GM12878 (cell line): Measurements from ENCODE around the gene LHX5. TPM values are rescaled to one million over a fixed set of nuclear protein-coding genes. Genes with fewer than 3 reads are reported as not detected.

Source experiments
- ATAC-seq: fragments of 200-7000 bp; cut with Tn5 transposase; 3 replicates; pipeline ENCODE4 v1.9.1; 2020; ENCODE audit warnings: mild to moderate bottlenecking, moderate library complexity
- BruUV-seq: library from RNA; stranded (reverse); fragments of 400-500 nt; replicated peaks from 2 replicates; lab custom pipeline; 2021; lab: Mats Ljungman, UMichigan
- CTCF ChIA-PET: fragments of 300-600 bp; sonication (Branson Sonifier 250); formaldehyde crosslinking; extraction: SDS; loops from one replicate; lab custom pipeline; 2021; ENCODE audit warnings: inconsistent platforms; lab: Yijun Ruan, JAX
- POLR2A ChIA-PET: fragments of 350-600 bp; formaldehyde crosslinking; extraction: SDS; loops from one replicate; lab custom pipeline; 2021; ENCODE audit warnings: inconsistent platforms; lab: Charles Lee
- RAD21 ChIA-PET: fragments of 300-600 bp; sonication (Branson Sonifier 250); formaldehyde crosslinking; loops from one replicate; lab custom pipeline; 2023; ENCODE audit warnings: antibody characterized with exemption; ENCODE audit not compliant: unreplicated experiment; lab: Charles Lee
- SMC1A ChIA-PET: fragments of 300-600 bp; sonication (Branson Sonifier 250); formaldehyde crosslinking; loops from one replicate; lab custom pipeline; 2023; ENCODE audit not compliant: unreplicated experiment, uncharacterized antibody; lab: Charles Lee
- DNase-seq: peaks from one replicate; pipeline ENCODE4 v3.0.0-alpha.2; 2011; ENCODE audit warnings: low read depth, low spot score
- FAIRE-seq: peaks from 3 replicates; lab custom pipeline; 2011; peaks lifted over from hg19 to GRCh38; lab: Jason Lieb, UNC
- H2AFZ ChIP-seq: 2 replicates; pipeline ENCODE4 v1.6.0; 2011; ENCODE audit warnings: low read depth, low read length, control low read depth; ENCODE audit not compliant: control insufficient read depth
- H3K27ac ChIP-seq: 2 replicates; pipeline ENCODE4 v1.5.1; 2011; ENCODE audit warnings: control low read depth; ENCODE audit not compliant: control insufficient read depth, insufficient read depth
- H3K27me3 ChIP-seq, 2 experiments: replicated peaks in 1 of 2; 2 replicates each; pipeline versions ENCODE4 v1.6.0 to v1.6.1; 2011; ENCODE audit warnings: low read length in 1 of 2; ENCODE audit not compliant: control insufficient read depth in 2 of 2, insufficient read depth in 2 of 2
- H3K36me3 ChIP-seq, 2 experiments: 2 replicates each; pipeline ENCODE4 v1.5.1; 2011; ENCODE audit warnings: low read length in 1 of 2; ENCODE audit not compliant: control insufficient read depth in 2 of 2, insufficient read depth in 2 of 2
- H3K4me1 ChIP-seq: 2 replicates; pipeline ENCODE4 v1.6.1; 2011; ENCODE audit warnings: mild to moderate bottlenecking, low read length, moderate library complexity, mixed read lengths; ENCODE audit not compliant: control insufficient read depth, insufficient read depth
- H3K4me2 ChIP-seq: 2 replicates; pipeline ENCODE4 v1.6.0; 2011; ENCODE audit warnings: control low read depth; ENCODE audit not compliant: control insufficient read depth, insufficient read depth
- H3K4me3 ChIP-seq: fragments of 200-600 bp; sonication (generic); 2 replicates; pipeline ENCODE4 v1.5.1; 2016
- H3K79me2 ChIP-seq: 2 replicates; pipeline ENCODE4 v1.6.0; 2011; ENCODE audit warnings: low read length; ENCODE audit not compliant: control insufficient read depth, insufficient read depth
- H3K9ac ChIP-seq: 2 replicates; pipeline ENCODE4 v1.8.0; 2011; ENCODE audit warnings: low read length, control low read depth, mixed read lengths; ENCODE audit not compliant: control insufficient read depth, insufficient read depth
- H3K9me3 ChIP-seq: replicated peaks from 3 replicates; pipeline ENCODE4 v1.5.1; 2011; ENCODE audit warnings: mild to moderate bottlenecking, low read length; ENCODE audit not compliant: control insufficient read depth, insufficient read depth
- H4K20me1 ChIP-seq: 2 replicates; pipeline ENCODE4 v1.6.0; 2011; ENCODE audit not compliant: control insufficient read depth, insufficient read depth
- ASH2L ChIP-seq: fragments of 300-600, 200-600 bp; sonication (generic); IDR thresholded peaks from 2 replicates; pipeline ENCODE4 v1.6.1; 2017; ENCODE audit warnings: low read depth, mild to moderate bottlenecking, borderline replicate concordance
- CBFB ChIP-seq: IDR thresholded peaks from 2 replicates; pipeline ENCODE4 v1.6.1; 2016; ENCODE audit warnings: antibody characterized with exemption, low read depth
- IRF4 ChIP-seq: IDR thresholded peaks from 2 replicates; pipeline ENCODE4 v1.6.1; 2011; ENCODE audit warnings: low read depth, low read length
- NFIC ChIP-seq: IDR thresholded peaks from 2 replicates; pipeline ENCODE4 v1.6.1; 2012; ENCODE audit warnings: low read depth, mild to moderate bottlenecking, inconsistent platforms, low read length, moderate library complexity
- POLR2AphosphoS5 ChIP-seq: IDR thresholded peaks from 2 replicates; pipeline ENCODE4 v1.6.1; 2011; ENCODE audit warnings: mild to moderate bottlenecking, low read length, inconsistent platforms
- SMC3 ChIP-seq: IDR thresholded peaks from 2 replicates; pipeline ENCODE4 v1.6.1; 2011; ENCODE audit warnings: low read length, improper control_type of control experiment, borderline replicate concordance
- STAT1 ChIP-seq: fragments of 450-650 bp; conservative IDR thresholded peaks from 2 replicates; pipeline ENCODE4 v1.6.1; 2014; ENCODE audit warnings: antibody characterized with exemption, mild to moderate bottlenecking
- STAT3 ChIP-seq: IDR thresholded peaks from 2 replicates; pipeline ENCODE4 v1.6.1; 2011; ENCODE audit warnings: low read depth, low read length, improper control_type of control experiment
- ZNF217 ChIP-seq: fragments of 450-650 bp; IDR thresholded peaks from 2 replicates; pipeline ENCODE4 v1.6.1; 2017; ENCODE audit warnings: antibody characterized with exemption, mild to moderate bottlenecking
- ZZZ3 ChIP-seq: IDR thresholded peaks from 2 replicates; pipeline ENCODE4 v1.6.1; 2011; ENCODE audit warnings: low read depth; ENCODE audit not compliant: control insufficient read depth, insufficient read length
- WGBS: methylation state at CpG from one replicate; pipeline ENCODE4 v1.1.6; 2016; ENCODE audit warnings: low lambda C conversion rate; ENCODE audit not compliant: insufficient replicate concordance, insufficient coverage; ENCODE audit errors: missing lambda C conversion rate; 5-methylcytosine and 5-hydroxymethylcytosine counted together
- in situ Hi-C: fragments of 300-500 bp; cut with MboI; formaldehyde crosslinking; loops from 9 replicates; pipeline ENCODE4 v1.14.3; 2018; ENCODE audit warnings: mixed read lengths
- intact Hi-C: fragments of 100-400 bp; cut with micrococcal nuclease; formaldehyde crosslinking; loops from one replicate; pipeline ENCODE4 v1.14.2; 2022; ENCODE audit not compliant: unreplicated experiment
- polyA plus RNA-seq, 11 experiments: library from polyadenylated mRNA; depleted of rRNA in 4 of 11; unstranded in 6 of 11; stranded (reverse) in 5 of 11; fragments of >200 nt; fragmentation: Nextera tagmentation in 4 of 11; fragmentation: Illumina TruSeq in 1 of 11; extraction: Ambion mirVana in 4 of 11; extraction: Trizol in 1 of 11; gene quantifications; 1 replicate in 1 of 11; 2 replicates in 10 of 11; pipeline versions ENCODE4 v1.2.1 to v1.2.3, GENCODE V29; 2011 to 2016; ENCODE audit warnings: inconsistent platforms in 2 of 11, missing spikeins in 2 of 11, low read depth in 1 of 11
- total RNA-seq, 4 experiments: library from RNA; depleted of rRNA in 3 of 4; stranded (reverse); fragments of >200 nt in 3 of 4; fragmentation: Illumina TruSeq in 1 of 4; extraction: Trizol in 1 of 4; gene quantifications; 2 replicates each; pipeline versions ENCODE4 v1.2.1 to v1.2.3, GENCODE V29; 2013 to 2021
- TF ChIP-seq, protein P1 (sequence below): IDR thresholded peaks from 2 replicates; pipeline ENCODE4 v1.6.1; 2012; ENCODE audit warnings: low read depth, low read length, improper control_type of control experiment

Gene LHX5
- total and polyA plus RNA-seq, 10 of the 15 experiments (the other 5 are each of a cell fraction or from before 2014, with no cell fraction given), result 0.03 TPM; not detected in 9

DNA sequence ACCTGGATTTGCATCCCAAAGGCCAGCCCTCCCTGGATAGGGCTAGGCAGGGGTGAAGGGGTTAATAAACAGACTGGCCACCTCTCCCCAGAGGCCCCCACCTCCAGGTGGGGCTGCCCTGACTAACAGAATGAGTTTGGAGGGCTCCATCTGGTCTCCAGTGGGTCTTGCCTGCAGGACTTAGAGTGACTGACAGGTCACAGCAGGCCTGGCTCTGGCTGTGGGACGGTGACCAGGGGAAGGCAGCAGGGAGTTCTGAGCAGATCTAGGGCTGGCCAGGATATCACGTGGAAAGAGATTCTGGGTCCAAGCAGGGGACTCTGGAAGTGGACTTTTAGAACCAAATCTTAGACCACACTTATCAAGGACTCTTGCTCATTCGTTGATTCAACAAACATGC is 40.9 kb upstream of the LHX5 start:
- Histone ChIP-seq H3K27ac (no peak overlapping the region), H3K4me1 (no peaks in the 10 kb centered on the region), H3K9me3 (no peaks in the 10 kb centered on the region), H3K4me3 (no peak overlapping the region), H4K20me1 (no peaks in the 10 kb centered on the region), H3K9ac (no peak overlapping the region), H3K27me3 (peaks cover 0 to 2% of the 10 kb centered on the region in 2 experiments; a peak in 2 of 4 replicates), H3K79me2 (no peaks in the 10 kb centered on the region), H2AFZ (no peak overlapping the region), H3K36me3 (no peaks in the 10 kb centered on the region), H3K4me2 (no peak overlapping the region)
- intact Hi-C loops (no loop called here), in situ Hi-C loops (no loop called here)
- no TSS peak for BruUV-seq
- DNase-seq, result no peak
- ChIA-PET POLR2A (no interaction called here), RAD21 (no interaction called here), SMC1A (no interaction called here), CTCF (no interaction called here)
- no peak for ATAC-seq
- TF ChIP-seq CBFB, result no peak
- WGBS, result 0% methylated on average over 3 of the region's 3 CpGs
- FAIRE-seq, result no peak

DNA sequence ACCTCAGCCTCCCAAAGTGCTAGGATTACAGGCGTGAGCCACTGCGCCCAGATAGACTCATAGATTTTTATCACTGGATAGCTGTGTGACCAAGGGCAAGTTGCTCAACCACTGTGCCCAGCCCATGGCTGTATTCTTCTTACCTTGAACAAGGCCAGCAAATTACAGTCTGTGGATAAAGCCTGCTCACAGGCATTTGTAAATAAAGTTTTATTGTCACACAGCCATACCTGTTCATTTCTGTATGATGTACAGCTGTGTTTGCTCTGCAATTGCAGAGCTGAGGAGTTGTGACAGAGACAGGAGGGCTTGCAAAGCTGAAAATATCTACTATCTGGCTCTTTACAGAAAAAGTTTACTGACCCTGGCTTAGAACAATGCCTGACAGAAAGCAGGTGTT is 35.2 kb upstream of the LHX5 start:
- ATAC-seq (no peak), FAIRE-seq (no peak), DNase-seq (no peak)
- ChIA-PET POLR2A (no interaction called here), SMC1A (interaction anchor here (1.4 kb wide), 1 partner anchor 10 kb away, joined by 4 read pairs; no protein-coding TSS in a partner anchor), RAD21 (no interaction called here), CTCF (interaction anchor here (1.5 kb wide), 1 partner anchor 16 kb away, joined by 3 read pairs; no protein-coding TSS in a partner anchor)
- Histone ChIP-seq H4K20me1 (no peaks in the 10 kb centered on the region), H3K27me3 (no peaks in the 10 kb centered on the region), H3K4me1 (no peaks in the 10 kb centered on the region), H3K36me3 (no peaks in the 10 kb centered on the region), H2AFZ (no peak overlapping the region), H3K4me2 (no peak overlapping the region), H3K27ac (no peak overlapping the region), H3K9ac (no peak overlapping the region), H3K4me3 (no peak overlapping the region), H3K79me2 (no peaks in the 10 kb centered on the region), H3K9me3 (no peaks in the 10 kb centered on the region)
- in situ Hi-C loops, result no loop called here
- WGBS, result 15% methylated on average over 2 of the region's 2 CpGs
- BruUV-seq, result no TSS peak
- no peak for TF ChIP-seq NFIC
- no peak for TF ChIP-seq SMC3
- TF ChIP-seq, protein P1, sequence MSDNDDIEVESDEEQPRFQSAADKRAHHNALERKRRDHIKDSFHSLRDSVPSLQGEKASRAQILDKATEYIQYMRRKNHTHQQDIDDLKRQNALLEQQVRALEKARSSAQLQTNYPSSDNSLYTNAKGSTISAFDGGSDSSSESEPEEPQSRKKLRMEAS, result no peak
- TF ChIP-seq IRF4, result no peak
- no peak for TF ChIP-seq POLR2AphosphoS5
- no peak for TF ChIP-seq ZNF217
- TF ChIP-seq ZZZ3, result no peak
- no peak for TF ChIP-seq STAT3
- TF ChIP-seq ASH2L, result no peak
- no peak for TF ChIP-seq STAT1
- intact Hi-C loops, result no loop called here
